B cell (primary cell): ENCODE results near the gene UTP4.
"Not testable (repeated sequence)": the region's sequence is repeated elsewhere in the genome, so short reads cannot be mapped to it uniquely, and the experiment has no call there.

Experiments
- CTCF ChIP-seq: fragments of 200-600 bp; IDR thresholded peaks from one replicate; pipeline ENCODE4 v1.8.0; 2022; ENCODE audit warnings: antibody characterized with exemption, mild to moderate bottlenecking
- EZH2 ChIP-seq: IDR thresholded peaks from 2 replicates; pipeline ENCODE4 v1.6.1; 2012; ENCODE audit warnings: borderline replicate concordance, low read depth, mild to moderate bottlenecking, moderate library complexity, low read length; ENCODE audit not compliant: insufficient read depth, poor library complexity, severe bottlenecking

- not testable (repeated sequence) for TF ChIP-seq CTCF, EZH2
Measured at GRCh38 chr16:69149621-69150020, 17.2 kb downstream of the UTP4 start.
